HG03060 (cell line): ENCODE results near the gene LDLRAP1.

Experiments used
- ATAC-seq: cut with Tn5 transposase; IDR thresholded peaks from one replicate; pipeline ENCODE4 v1.9.1; 2021; ENCODE audit warnings: low read depth, moderate number of reproducible peaks; ENCODE audit not compliant: unreplicated experiment

Gene LDLRAP1

GRCh38 chr1:25560788-25561187 is 17.4 kb downstream of the LDLRAP1 start:
- ATAC-seq, result no peak

GRCh38 chr1:25561421-25562100 is 18.2 kb downstream of the LDLRAP1 start:
- ATAC-seq, result no peak

DNA sequence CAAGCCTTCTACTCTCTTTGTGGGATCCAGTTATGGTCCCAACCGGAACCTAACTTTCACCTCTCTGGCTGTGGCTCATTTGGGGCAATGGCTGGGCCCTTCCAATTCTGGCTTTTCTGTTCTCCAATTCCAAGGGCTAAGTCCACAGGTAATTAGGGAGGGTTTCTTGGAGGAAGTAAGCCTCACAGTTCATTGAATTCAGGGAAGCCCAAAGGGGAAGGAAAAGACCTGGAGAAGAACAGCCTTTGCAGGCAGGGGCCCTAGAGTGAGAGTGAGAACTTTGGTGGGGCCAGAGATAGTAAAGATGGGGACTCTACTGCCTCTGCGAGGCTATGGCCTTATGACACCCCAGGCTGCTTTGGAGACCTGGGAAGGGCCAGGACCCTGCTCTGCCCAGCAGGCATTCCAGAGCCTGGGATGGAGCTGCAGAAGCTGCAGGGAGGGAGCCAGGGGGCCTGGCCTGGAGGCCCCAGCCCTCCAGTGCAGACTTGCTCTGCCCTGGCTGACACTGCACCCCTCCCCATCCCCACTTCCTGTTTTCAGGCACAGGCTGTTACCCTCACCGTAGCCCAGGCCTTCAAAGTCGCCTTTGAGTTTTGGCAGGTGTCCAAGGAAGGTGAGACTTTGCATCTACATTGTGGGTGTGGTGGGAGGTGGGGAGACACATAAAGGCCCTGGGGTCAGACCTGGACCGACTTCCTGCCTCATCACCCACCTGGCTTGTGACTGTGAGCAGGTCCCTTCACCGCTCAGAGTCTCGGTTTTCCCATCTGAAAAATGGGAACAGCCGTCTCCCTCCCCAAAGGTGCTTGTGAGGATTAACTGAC is 18.9 kb downstream of the LDLRAP1 start:
- no peak for ATAC-seq

DNA sequence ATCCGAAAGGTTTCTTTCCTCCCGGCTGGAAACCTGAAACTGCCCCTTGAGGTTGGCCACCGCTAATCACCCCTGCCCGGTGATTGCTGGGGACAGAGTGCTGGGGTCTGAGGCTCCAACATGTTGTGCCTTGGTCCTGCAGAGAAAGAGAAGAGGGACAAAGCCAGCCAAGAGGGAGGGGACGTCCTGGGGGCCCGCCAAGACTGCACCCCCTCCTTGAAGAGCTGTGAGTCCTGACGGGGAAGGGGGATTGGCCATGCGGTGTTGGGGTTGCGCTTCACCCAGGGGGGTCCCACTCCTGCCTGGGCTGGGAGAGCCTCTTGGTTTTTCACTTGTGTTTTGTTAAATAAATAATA is 19.5 kb downstream of the LDLRAP1 start:
- ATAC-seq, result no peak

GRCh38 chr1:25563330-25564215 is 20.2 kb downstream of the LDLRAP1 start:
- no peak for ATAC-seq

GRCh38 chr1:25564777-25565574 is 21.6 kb downstream of the LDLRAP1 start:
- no peak for ATAC-seq

- no peak for ATAC-seq
Observed at GRCh38 chr1:25565626-25566025, 22.2 kb downstream of the LDLRAP1 start.

- no peak for ATAC-seq
Observed at GRCh38 chr1:25566176-25566729, 22.8 kb downstream of the LDLRAP1 start.

- no peak for ATAC-seq
Observed at GRCh38 chr1:25566730-25567341, 23.4 kb downstream of the LDLRAP1 start.

GRCh38 chr1:25567710-25568089 is 24.3 kb downstream of the LDLRAP1 start:
- no peak for ATAC-seq

GRCh38 chr1:25568090-25568833 is 24.9 kb downstream of the LDLRAP1 start:
- ATAC-seq, result no peak

- no peak for ATAC-seq
Observed at GRCh38 chr1:25568834-25569596, 25.6 kb downstream of the LDLRAP1 start.

DNA sequence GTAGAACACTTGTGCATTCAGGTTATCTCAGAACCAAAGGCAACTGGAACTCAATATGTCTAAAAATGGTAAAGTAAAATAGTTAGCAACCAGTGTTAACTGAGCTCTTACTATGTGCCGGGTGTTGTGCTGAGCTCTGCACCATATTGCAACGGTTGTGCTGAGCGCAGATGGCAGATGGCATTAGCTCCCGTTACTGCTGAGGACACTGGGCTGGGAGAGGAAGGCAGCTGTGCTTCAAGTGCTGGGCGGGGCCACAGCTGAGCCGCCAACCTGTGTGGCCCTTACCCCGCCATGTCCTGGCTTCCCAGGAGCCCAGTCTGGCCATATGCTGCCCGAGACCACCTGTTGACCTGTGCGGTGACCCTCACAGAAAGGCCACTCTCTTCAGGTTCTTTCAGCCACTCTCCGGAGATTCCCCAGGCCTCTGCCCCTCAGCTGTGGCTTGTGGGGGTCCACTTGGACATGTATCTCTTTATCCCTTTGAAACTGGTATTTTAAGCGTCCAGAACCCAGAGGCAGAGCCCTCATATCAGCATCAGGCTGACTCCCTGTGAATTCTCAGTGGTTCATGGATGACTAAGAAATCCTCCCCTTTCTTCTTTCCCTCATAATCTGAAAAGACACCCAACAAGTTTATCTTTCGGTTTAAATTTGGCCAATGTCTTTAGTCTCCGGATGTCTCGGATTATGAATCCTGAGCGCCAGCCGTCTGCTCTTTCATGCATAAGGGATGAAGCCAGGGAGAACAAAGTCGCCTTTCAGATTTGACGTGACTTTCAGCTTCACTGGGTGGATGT is 26.4 kb downstream of the LDLRAP1 start:
- ATAC-seq, result no peak

DNA sequence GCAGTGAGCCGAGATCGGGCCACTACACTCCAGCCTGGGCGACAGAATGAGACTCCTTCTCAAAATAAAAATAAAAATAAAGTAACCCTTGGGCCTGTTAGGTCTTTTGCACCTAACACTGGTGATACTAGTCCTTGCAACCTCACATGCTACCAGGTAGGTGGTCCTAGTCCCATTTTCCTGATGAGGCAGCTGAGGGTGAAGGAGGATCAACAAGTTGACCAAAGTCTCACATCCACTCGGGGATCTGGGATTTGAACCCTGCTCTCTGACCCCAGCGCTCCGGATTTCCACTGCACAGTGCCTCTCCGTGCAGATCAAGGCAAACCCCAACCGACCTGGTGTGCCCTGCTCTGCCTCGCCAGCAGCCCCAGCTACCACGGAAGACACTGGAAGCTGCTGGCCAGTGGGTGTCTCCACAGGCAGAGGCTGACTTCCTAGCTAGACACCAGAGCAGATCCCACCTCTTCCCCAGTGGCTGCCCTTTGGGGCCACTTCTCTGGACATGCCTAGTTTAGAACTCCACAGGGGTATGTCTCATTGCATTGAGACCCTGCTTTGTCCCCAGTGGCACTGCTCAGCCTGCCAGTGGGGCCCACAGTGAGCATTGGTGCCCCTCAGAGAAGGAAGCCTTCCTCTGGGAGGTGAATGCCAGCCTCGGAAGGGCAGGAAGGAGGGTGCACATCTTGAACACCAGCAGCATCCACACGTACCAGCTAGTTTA is 27.6 kb downstream of the LDLRAP1 start:
- ATAC-seq, result no peak

DNA sequence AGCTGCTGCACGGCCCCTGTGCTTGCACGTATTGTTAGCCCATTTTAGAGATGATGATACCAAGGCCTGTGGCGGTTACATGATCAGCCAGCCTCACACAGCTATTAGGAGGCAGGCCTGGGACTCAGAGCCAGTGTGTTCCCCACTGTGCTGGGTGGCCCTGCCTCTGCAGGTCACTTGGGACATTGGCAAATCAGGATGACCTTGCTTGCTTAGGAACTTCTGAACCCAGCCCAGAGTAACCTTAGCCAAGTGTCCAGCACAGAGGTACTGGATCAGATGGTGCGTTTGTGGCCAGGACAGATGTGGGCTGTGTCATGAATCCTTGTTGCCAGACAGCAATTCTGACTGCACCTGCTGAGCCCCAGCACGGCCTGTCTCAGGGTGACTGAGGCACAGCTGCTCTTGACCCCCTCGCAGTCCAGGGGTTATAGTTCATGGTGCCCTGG is 28.1 kb downstream of the LDLRAP1 start:
- no peak for ATAC-seq

DNA sequence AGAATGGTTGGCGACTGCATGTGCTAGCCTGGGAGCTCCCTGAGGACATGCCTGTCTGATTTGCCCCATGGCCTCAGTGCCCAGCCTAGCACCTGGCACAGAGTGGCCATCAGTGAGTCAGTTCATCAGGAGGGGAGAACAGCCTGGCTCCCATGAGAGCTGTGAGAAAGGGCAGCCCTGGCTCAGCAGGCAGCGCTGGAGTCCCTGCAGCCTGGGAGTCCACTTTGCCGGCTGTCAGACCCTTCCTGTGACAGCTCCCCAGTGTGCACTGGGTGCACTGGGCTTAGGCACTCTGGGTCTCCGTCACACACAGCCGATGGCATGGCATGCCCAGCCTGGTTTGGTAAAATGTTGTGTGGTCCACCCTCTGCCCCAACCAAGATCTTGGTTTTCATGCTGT is 28.7 kb downstream of the LDLRAP1 start:
- no peak for ATAC-seq
